HG02970 (cell line): ENCODE measurements around the gene NSD2.
"Not testable (repeated sequence)": the region's sequence is repeated elsewhere in the genome, so short reads cannot be mapped to it uniquely, and the experiment has no call there.

Experiments used
- ATAC-seq: cut with Tn5 transposase; IDR thresholded peaks from one replicate; pipeline ENCODE4 v1.9.1; 2021; ENCODE audit warnings: mild to moderate bottlenecking, moderate library complexity, moderate number of reproducible peaks; ENCODE audit not compliant: unreplicated experiment, low FRiP score

The NSD2 gene

GRCh38 chr4:1895971-1896657, 24.9 kb downstream of the NSD2 start:
- no peak for ATAC-seq

DNA sequence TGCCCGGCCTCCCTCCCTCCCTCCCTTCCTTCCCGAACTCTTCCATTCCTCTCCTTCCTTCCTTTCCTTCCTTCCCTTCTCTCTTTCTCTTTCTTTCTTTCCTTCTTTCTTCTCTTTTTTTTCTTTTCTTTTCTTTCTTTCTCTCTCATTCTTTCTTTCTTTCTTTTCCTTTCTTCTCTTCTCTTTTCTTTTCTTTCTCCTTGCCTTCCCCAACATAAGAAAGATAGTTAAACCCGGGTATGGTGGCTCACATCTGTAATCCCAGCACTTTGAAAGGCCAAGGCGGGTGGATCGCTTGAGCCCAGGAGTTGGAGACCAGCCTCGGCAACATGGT, 25.4 kb downstream of the NSD2 start:
- ATAC-seq, result no peak

DNA sequence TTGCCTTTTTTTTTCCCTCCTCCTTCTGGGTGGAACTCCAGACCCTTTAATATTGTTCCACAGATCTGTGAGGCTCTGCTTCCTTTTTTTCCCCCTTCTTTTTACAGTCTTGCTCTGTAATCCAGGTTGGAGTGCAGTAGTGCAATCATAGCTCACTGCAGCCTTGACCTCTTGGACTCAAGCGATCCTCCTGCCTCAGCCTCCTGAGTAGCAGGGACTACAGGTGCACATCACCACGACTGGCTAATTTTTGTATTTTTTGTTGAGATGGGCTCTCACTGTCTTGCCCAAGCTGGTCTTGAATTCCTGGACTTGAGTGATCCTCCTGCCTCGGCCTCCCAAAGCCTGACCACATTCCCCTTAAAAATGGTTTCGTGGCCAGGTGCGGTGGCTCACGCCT, 26.8 kb downstream of the NSD2 start:
- ATAC-seq, result no peak

DNA sequence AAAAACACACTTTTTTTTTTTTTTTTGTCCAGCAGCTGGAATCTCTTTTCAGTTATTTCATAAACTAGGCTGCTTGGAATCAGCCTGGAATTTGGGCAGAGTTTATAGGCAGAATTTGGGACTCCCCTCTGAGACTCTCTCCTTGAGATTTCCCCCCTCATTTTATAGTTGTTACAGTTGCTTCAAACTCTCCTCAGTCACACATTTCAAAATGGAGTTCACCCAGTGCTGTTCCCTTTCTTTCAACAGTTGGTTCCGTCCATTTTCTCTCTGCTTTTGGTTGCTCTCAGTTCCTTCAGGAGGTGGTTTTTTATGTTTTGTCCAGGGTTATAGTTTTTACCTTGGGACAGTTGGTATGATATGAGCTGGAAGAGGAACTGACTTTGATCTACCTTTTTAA, 27.5 kb downstream of the NSD2 start:
- no peak for ATAC-seq

- ATAC-seq, result no peak
These were observed 28.2 kb downstream of the NSD2 start for GRCh38 chr4:1899149-1900086.

DNA sequence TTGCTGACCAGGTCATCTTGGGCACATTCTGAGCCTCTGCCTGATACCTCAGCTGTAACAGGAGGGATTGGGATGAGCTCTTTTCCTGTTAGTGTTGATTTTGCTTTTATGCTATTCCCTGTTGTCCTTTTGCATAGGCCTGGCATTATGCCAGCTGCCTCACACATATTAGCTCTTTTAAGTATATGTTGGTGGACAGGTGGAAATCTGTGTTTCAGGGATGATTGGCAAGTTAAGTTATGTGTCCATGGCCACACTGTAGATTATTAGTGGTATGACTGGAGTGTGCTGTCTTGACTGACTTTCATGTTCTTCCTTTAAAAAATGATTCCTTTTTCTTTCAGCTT, 28.9 kb downstream of the NSD2 start:
- ATAC-seq, result no peak

- no peak for ATAC-seq
These were observed 29.4 kb downstream of the NSD2 start for GRCh38 chr4:1900624-1901023.

GRCh38 chr4:1901127-1901526, 29.9 kb downstream of the NSD2 start:
- no peak for ATAC-seq

DNA sequence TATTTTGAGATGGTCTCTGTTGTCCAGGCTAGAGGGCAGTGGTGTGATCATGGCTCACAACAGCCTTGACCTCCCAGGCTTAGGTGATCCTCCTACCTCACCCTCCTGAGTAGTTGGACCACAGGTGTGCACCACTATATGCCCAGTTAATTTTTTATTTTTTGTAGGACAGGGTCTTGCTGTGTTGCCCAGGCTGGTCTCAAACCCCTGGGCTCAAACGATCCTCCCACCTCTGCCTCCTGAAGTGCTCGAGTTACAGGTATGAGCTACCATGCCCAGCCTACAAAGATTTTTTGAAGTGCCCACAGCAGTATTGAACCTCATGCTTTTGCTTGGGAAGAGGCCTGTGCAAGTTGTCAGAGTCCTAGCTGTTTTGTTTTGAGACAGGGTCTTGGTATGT, 31.1 kb downstream of the NSD2 start:
- no peak for ATAC-seq

GRCh38 chr4:1903035-1903434, 31.8 kb downstream of the NSD2 start:
- ATAC-seq, result no peak

GRCh38 chr4:1904042-1904441, 32.8 kb downstream of the NSD2 start:
- no peak for ATAC-seq

DNA sequence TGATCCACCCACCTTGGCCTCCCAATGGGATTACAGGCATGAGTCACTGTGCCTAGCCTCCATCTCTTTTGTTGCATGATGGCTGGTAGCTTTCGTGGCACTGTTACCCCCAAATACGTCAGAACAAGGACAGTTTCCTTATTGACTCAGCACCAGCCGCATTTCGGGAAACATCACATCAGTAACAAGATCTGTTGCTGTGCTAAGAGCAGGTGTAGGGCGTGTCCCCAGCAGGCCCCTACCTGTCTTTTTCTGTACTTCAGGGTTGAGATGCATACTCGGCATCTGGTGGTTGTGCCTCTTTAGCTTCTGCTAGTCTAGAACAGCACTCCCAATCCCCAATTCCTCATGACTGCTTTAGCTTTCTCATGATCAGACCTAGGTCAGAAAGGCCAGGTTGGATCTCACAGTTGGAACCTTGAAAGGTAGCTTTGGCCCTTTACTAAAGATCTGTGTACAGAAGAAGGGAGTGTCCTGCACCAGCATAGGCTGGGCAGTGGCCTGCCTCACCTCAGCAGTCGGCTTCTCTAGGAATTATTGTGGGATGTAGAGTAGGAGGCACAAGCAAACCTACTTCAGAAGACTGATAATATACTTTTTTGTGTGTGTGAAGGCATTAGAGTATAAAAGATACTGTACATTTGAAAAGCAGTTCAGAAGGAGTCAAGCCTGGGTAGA, 36.8 kb downstream of the NSD2 start:
- ATAC-seq, result no peak

- ATAC-seq, result not testable (repeated sequence)
These were observed 38.5 kb downstream of the NSD2 start for GRCh38 chr4:1909696-1910095.

DNA sequence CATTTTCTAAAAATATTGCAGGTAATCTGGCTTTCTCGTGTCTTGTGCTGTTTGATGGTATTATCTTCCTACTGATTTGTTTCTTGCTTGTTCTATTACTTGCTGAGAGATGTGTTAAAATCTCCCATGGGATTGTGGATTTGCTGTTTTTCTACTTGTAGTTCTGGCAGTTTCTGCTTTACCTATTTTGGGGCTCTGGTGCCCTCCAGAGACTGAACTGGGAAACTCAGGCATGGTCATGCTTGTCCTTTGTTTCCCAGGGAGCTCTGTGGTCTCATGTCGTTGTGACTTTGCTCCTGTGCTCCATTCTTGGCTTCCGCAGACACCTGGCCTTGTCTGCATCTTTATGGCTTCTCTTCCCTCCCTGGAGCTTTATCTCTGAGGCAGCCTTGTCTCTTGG, 39.5 kb downstream of the NSD2 start:
- no peak for ATAC-seq

GRCh38 chr4:1911316-1911715, 40.1 kb downstream of the NSD2 start:
- not testable (repeated sequence) for ATAC-seq

GRCh38 chr4:1922821-1923220, 51.6 kb downstream of the NSD2 start:
- no peak for ATAC-seq

- ATAC-seq, result no peak
These were observed 56.5 kb downstream of the NSD2 start for GRCh38 chr4:1927675-1928074.

DNA sequence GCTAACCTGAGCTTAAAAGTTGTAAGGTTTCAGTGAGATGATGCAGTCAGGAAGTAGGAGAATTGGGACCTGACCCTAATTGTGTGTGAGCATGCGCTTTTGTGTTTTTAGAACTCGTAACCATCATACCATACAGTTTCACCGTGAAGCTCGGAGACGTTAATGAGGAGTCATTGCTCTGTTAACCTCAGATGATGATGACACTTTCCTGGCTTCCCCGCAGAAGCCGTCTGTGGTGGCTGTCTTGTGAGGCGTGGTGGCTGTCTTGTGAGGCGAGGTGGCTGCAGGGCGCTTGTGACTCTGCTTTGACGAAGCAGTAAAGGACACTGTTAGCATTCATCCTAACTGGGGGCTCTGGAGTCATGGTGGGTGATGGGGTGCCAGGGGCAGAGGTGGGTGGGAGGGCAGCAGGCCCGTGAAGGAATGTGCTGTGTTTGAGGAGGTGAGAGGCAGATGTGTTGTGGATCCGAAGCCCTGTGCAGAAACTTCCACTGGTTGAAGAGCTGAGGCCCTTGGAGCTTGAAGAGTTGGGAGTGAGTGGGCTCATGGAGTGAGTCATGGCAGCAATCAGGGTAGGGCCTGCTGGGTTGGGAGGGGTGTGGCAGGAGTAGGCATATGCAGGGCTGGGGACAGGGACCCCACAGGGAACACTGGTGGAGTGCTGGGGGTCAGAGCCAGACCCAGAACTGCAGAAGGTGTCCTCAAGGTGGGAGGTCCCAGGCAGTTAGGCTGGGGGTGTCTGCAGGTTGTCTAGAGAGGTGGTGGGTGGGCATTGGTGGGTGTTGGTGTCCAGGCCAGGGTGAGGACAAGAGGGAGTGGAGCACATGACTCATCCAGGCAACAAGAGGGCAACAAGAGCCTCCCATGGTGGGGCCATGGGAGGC, 57.4 kb downstream of the NSD2 start:
- ATAC-seq, result no peak

DNA sequence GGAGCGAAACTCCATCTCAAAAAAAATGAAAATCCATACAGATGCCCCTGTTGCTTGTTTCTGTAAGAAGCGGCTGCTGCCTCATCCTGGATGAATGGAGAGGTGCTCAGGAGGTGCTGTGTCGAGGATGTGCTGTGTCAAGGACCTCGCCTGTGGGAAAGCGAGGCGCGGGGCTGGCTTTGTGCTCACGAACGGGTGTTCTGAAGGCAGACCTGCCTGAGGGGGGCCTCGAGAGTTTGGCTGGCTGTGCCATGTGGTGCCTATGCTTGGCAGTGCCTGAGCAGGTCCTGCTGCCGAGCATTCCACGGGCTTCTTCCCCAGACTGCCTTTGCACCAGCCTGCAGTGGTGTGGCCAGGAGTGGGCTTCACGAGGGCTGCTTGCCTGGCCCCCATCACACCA, 61.5 kb downstream of the NSD2 start:
- ATAC-seq, result no peak

DNA sequence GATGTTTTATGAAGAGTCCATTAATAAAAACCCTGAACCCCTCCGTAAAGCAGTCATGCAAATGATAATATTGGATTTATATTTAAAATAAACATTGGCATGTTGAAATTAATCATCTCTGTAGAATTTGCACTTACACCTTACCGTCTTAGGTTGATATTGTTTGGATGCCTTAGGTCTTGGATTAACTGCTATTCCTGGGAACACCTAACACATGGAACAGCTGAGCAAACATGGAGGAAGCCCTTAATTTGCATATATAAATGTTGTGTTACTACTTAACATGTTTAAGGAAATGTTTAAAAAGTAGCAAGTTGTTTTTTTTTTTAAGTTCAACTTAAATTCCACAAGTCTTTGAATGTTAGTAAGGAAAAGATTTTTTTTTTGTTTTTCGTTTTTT, 62.5 kb downstream of the NSD2 start:
- ATAC-seq, result no peak

DNA sequence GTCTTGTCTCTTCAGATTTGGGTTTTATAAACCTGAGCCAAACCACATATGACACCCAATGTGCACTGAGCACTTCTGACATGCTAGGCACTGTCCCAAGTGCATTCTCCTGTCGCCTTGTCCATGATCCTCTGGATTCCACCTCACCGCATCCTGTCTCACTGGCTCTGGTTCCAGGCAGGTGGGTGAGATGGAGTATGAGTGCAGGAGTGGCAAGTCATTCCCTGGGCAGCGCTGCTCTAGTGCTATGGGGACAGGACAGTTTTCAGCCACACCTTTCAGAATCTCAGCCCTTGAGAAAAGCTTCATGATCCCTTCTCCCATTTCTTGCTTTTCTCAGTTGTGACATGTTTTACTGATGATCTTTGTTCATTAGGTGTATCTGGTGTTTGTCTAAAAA, 66.4 kb downstream of the NSD2 start:
- no peak for ATAC-seq
